ENCODE measurements around the gene SMIM35. TPM values are rescaled to one million over a fixed set of nuclear protein-coding genes. Genes with fewer than 3 reads are reported as not detected.

The SMIM35 gene
- total RNA-seq, 2 experiments from 2014 or later, result not detected

DNA sequence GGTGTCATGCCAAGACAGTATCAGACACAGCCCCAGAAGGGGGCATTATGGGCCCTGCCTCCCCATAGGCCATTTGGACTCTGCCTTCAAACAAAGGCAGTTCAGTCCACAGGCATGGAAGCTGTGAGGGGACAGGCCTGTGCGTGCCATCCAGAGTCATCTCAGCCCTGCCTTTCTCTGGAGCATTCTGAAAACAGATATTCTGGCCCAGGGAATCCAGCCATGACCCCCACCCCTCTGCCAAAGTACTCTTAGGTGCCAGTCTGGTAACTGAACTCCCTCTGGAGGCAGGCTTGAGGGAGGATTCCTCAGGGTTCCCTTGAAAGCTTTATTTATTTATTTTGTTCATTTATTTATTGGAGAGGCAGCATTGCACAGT is 85.9 kb downstream of the SMIM35 start:
- CTCF ChIA-PET, result interaction anchor here (1.4 to 5.9 kb wide), 7 partner anchors 13 to 192 kb away, joined by 3 to 26 read pairs (median 6); no protein-coding TSS in a partner anchor
- no peak overlapping the region for H3K4me3 Mint-ChIP-seq
- H3K36me3 Mint-ChIP-seq (ENCODE audit: low read depth), result peaks cover 21% of the 10 kb centered on the region

DNA sequence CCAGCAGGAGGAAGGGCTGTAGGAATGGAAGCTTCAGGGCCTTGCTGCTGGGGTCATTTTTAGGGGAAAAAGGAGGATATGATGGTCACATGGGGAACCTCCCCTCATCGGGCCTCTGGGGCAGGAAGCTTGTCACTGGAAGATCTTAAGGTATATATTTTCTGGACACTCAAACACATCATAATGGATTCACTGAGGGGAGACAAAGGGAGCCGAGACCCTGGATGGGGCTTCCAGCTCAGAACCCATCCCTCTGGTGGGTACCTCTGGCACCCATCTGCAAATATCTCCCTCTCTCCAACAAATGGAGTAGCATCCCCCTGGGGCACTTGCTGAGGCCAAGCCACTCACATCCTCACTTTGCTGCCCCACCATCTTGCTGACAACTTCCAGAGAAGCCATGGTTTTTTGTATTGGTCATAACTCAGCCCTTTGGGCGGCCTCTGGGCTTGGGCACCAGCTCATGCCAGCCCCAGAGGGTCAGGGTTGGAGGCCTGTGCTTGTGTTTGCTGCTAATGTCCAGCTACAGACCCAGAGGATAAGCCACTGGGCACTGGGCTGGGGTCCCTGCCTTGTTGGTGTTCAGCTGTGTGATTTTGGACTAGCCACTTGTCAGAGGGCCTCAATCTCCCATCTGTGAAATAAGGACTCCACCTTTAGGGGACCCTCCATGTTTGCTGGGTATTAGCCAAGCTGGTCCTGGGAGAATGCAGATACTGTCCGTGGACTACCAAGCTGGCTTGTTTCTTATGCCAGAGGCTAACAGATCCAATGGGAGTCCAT is 86.5 kb downstream of the SMIM35 start:
- CTCF ChIA-PET, result interaction anchor here (1.4 to 5.9 kb wide), 6 partner anchors 12 to 191 kb away, joined by 3 to 26 read pairs (median 6); no protein-coding TSS in a partner anchor
- Mint-ChIP-seq H3K36me3 (ENCODE audit: low read depth) (peaks cover 26% of the 10 kb centered on the region), H3K27me3 (ENCODE audit: low read depth) (no peaks in the 10 kb centered on the region), H3K4me3 (no peak overlapping the region), H3K27ac (no peak overlapping the region), H3K9me3 (peaks cover 4% of the 10 kb centered on the region), H3K4me1 (ENCODE audit: low read depth) (peaks cover 63% of the 10 kb centered on the region)
- DNase-seq, result no peak
- intact Hi-C loops (cut with micrococcal nuclease), result loop anchor here (5.0 kb wide), 1 partner anchor 217 kb away; no protein-coding TSS in a partner anchor

More for the DNA sequence above, 85.9 kb downstream of the SMIM35 start:
- Mint-ChIP-seq H3K27ac (no peak overlapping the region), H3K4me1 (ENCODE audit: low read depth) (peaks cover 63% of the 10 kb centered on the region), H3K27me3 (ENCODE audit: low read depth) (no peaks in the 10 kb centered on the region), H3K9me3 (peaks cover 4% of the 10 kb centered on the region)
- intact Hi-C loops (cut with micrococcal nuclease), result loop anchor here (5.0 kb wide), 1 partner anchor 216 kb away; no protein-coding TSS in a partner anchor
- no peak for DNase-seq

DNA sequence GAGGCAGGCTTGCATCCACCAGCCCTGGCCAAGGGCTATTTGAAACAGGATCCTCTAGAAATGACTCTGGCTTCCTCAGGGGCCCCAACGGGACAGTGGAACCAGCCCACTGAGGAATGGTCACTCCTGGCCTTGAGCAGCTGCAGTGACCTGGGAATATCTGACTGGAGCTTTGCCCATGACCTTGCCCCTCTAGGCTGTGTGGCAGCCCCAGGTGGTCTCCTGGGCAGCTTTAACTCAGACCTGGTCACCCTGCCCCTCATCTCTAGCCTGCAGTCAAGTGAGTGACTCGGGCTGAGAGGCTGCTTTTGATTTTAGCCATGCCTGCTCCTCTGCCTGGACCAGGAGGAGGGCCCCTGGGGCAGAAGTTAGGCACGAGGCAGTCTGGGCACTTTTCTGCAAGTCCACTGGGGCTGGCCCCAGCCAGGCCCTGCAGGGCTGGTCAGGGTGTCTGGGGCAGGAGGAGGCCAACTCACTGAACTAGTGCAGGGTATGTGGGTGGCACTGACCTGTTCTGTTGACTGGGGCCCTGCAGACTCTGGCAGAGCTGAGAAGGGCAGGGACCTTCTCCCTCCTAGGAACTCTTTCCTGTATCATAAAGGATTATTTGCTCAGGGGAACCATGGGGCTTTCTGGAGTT is 87.3 kb downstream of the SMIM35 start:
- Mint-ChIP-seq H3K36me3 (ENCODE audit: low read depth) (peaks cover 29% of the 10 kb centered on the region), H3K4me3 (no peak overlapping the region), H3K4me1 (ENCODE audit: low read depth) (peaks cover 59% of the 10 kb centered on the region), H3K27ac (no peak overlapping the region), H3K27me3 (ENCODE audit: low read depth) (no peaks in the 10 kb centered on the region), H3K9me3 (peaks cover 4% of the 10 kb centered on the region)
- CTCF ChIA-PET, result interaction anchor here (1.4 to 5.9 kb wide), 5 partner anchors 12 to 190 kb away, joined by 3 to 26 read pairs (median 5); no protein-coding TSS in a partner anchor
- intact Hi-C loops (cut with micrococcal nuclease), result no loop called here
- DNase-seq, result no peak

DNA sequence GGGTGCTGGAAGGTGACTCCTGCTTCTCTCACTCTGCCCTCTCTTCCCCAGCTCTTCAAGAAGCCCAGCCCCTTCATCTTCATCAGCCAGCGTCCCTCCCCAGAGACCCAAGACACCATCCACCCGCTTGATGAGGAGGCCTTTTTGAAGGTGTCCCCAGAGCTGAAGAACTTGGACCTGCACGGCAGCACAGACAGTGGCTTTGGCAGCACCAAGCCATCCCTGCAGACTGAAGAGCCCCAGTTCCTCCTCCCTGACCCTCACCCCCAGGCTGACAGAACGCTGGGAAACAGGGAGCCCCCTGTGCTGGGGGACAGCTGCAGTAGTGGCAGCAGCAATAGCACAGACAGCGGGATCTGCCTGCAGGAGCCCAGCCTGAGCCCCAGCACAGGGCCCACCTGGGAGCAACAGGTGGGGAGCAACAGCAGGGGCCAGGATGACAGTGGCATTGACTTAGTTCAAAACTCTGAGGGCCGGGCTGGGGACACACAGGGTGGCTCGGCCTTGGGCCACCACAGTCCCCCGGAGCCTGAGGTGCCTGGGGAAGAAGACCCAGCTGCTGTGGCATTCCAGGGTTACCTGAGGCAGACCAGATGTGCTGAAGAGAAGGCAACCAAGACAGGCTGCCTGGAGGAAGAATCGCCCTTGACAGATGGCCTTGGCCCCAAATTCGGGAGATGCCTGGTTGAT is 88.0 kb downstream of the SMIM35 start:
- Mint-ChIP-seq H3K9me3 (peaks cover 4% of the 10 kb centered on the region), H3K27me3 (ENCODE audit: low read depth) (no peaks in the 10 kb centered on the region), H3K36me3 (ENCODE audit: low read depth) (peaks cover 33% of the 10 kb centered on the region), H3K4me3 (no peak overlapping the region), H3K27ac (no peak overlapping the region), H3K4me1 (ENCODE audit: low read depth) (peaks cover 55% of the 10 kb centered on the region)
- CTCF ChIA-PET, result interaction anchor here (1.2 to 5.9 kb wide), 4 partner anchors 10 to 189 kb away, joined by 3 to 26 read pairs (median 4); no protein-coding TSS in a partner anchor
- intact Hi-C loops (cut with micrococcal nuclease), result loop anchor here (1.0 kb wide), 3 partner anchors 12 to 47 kb away; no protein-coding TSS in a partner anchor
- DNase-seq, result no peak

DNA sequence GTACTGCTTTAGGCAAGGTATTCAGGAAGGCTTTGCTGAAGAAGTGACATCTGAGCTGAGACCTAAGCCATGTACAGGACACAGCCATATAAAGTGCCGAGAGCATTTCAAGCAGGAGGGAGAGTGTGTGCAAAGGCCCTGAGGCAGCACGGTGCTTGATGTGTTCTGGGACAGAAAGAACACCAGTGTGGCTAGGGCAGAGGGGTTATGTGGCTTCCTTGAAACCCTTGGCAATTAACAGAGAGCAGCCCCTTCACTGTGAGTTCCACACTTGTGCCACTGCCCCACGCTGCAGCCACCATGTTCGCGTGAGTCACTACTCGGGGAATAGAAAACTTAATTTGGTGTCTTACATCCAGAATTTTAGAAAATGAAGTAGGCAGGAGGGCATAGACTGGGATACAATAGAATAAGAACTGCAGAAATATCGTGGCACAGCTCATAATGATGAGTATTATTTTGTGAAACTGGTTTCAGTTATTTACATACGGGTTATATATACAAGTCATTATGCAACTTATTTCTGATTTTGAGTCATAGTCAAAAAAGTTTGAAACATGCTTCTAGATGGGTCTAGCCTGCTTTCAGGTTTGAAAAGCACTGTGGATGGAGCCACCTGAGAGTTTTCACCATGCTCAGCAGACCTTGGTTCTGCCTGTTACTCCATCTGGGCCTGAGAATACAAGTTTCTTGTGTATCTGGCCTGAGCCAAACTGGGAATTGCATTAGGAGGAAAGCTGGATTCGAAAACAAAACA is 88.8 kb downstream of the SMIM35 start:
- Mint-ChIP-seq H3K9me3 (peaks cover 4% of the 10 kb centered on the region), H3K27me3 (ENCODE audit: low read depth) (no peaks in the 10 kb centered on the region), H3K4me1 (ENCODE audit: low read depth) (peaks cover 54% of the 10 kb centered on the region), H3K27ac (peak overlapping the region; percentile 27), H3K36me3 (ENCODE audit: low read depth) (peaks cover 36% of the 10 kb centered on the region), H3K4me3 (no peak overlapping the region)
- DNase-seq, result peak; percentile 42
- intact Hi-C loops (cut with micrococcal nuclease), result loop anchor here (1.0 kb wide), 3 partner anchors 11 to 48 kb away; no protein-coding TSS in a partner anchor
- CTCF ChIA-PET, result interaction anchor here (0.7 to 5.9 kb wide), 5 partner anchors 9 to 188 kb away, joined by 3 to 26 read pairs (median 3); no protein-coding TSS in a partner anchor

DNA sequence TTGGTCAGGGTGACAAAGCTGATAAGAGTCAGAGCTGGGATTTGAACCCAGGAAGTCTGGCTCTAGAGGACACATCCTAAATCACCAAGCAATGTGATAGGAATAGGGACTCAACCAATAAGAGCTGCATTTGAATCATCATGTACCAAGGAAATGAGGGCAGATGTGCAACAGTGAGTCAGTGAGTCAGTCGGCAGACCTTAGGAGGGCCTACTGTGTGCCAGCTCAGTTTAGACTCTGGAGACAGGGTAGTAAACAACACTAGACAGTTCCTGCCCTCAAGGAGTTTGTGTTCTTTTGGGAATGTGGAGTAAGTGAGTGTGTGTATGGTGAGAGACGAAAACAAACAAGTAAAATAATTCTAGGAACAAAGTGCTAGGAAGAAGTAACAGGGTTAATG is 89.4 kb downstream of the SMIM35 start:
- Mint-ChIP-seq H3K36me3 (ENCODE audit: low read depth) (peaks cover 41% of the 10 kb centered on the region), H3K9me3 (peaks cover 4% of the 10 kb centered on the region), H3K4me3 (no peak overlapping the region), H3K27me3 (ENCODE audit: low read depth) (no peaks in the 10 kb centered on the region), H3K4me1 (ENCODE audit: low read depth) (peaks cover 54% of the 10 kb centered on the region), H3K27ac (no peak overlapping the region)
- CTCF ChIA-PET, result interaction anchor here (0.6 to 5.9 kb wide), 8 partner anchors 8 to 55 kb away, joined by 3 to 26 read pairs (median 4); partner anchors contain the start of gene IL10RA
- intact Hi-C loops (cut with micrococcal nuclease), result no loop called here
- peak; percentile 25 for DNase-seq

DNA sequence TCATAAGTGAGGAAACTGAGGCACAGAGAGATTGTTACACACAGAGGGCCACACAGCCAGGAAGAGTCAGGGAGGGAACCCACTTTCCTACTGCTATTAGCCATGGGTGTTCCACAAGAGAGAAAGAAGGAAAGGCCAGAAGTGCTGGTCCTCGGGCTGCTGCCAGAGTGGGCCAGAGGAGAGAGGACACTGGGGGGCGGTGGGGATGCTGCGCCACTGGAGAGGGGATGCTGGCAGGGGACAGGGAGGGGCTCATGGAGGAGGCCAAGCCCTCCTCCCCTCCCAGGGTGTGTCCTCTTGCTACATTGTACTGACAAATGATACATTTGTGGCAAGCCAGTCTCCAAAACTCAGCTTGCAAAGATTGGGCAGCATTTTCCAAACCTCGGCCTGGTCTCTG is 90.7 kb downstream of the SMIM35 start:
- H3K4me3 Mint-ChIP-seq, result no peak overlapping the region
- intact Hi-C loops (cut with micrococcal nuclease), result no loop called here
- H3K4me1 Mint-ChIP-seq (ENCODE audit: low read depth), result peaks cover 53% of the 10 kb centered on the region
- no peaks in the 10 kb centered on the region for H3K27me3 Mint-ChIP-seq (ENCODE audit: low read depth)
- DNase-seq, result peak; percentile 2
- H3K9me3 Mint-ChIP-seq, result peaks cover 4% of the 10 kb centered on the region
- CTCF ChIA-PET, result interaction anchor here (1.1 to 1.9 kb wide), 5 partner anchors 9 to 57 kb away, joined by 3 to 7 read pairs (median 5); partner anchors contain the start of gene IL10RA
- no peak overlapping the region for H3K27ac Mint-ChIP-seq
- H3K36me3 Mint-ChIP-seq (ENCODE audit: low read depth), result peaks cover 44% of the 10 kb centered on the region

DNA sequence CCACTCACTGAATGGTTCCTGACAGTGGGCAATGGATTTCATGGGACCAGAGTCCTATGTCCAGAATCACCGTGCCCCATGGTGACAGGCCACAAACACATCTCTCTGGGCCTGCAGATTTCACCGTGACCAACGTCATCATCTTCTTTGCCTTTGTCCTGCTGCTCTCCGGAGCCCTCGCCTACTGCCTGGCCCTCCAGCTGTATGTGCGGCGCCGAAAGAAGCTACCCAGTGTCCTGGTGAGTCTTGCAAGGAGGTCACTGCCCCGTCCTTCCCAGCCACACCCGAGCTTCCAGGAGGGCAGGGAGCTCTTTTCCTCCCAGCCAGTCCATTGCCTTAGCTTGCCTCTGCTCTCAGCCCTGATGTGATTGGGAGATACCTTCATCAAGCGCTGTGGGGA is 91.3 kb downstream of the SMIM35 start:
- intact Hi-C loops (cut with micrococcal nuclease), result no loop called here
- Mint-ChIP-seq H3K4me3 (no peak overlapping the region), H3K27me3 (ENCODE audit: low read depth) (no peaks in the 10 kb centered on the region), H3K9me3 (peaks cover 4% of the 10 kb centered on the region), H3K4me1 (ENCODE audit: low read depth) (peaks cover 56% of the 10 kb centered on the region), H3K36me3 (ENCODE audit: low read depth) (peaks cover 44% of the 10 kb centered on the region), H3K27ac (no peak overlapping the region)
- CTCF ChIA-PET, result interaction anchor here (1.2 to 1.9 kb wide), 2 partner anchors 49 to 57 kb away, joined by 4 to 7 read pairs; no protein-coding TSS in a partner anchor
- DNase-seq, result no peak

DNA sequence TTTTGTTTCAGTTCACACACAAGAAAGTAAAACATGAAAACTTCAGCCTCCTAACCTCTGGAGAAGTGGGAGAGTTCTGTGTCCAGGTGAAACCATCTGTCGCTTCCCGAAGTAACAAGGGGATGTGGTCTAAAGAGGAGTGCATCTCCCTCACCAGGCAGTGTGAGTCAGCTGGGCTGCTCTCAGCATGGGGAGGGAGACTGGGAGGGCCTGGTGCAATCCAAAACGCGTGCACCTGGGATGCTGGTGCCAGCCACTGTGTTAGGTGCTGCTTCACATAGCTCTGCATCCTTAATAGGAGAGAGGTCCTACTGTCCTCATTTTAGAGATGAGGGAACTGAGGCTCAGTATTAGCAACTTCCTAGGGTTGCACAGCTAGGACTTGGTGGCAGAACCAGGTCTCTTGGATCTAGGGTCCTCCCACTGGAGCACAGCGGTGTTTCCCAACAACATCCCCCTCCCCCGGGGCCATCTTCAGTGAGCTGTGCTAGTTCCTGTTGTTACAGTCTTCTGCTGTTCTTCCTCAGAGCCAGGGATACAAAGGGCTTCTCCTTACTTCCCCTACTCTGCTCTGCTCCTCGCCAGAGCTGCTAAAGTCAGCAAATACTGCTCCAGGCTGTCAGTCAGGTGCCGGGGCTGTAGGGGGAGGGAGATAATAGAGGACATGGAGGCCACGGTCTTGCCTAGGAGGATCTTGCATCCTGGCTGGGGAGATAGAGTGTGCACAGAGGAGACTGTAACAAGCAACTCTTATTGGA is 92.6 kb downstream of the SMIM35 start:
- CTCF ChIA-PET, result interaction anchor here (1.4 to 1.9 kb wide), 2 partner anchors 47 to 59 kb away, joined by 3 to 7 read pairs; no protein-coding TSS in a partner anchor
- no peak overlapping the region for H3K27ac Mint-ChIP-seq
- peaks cover 63% of the 10 kb centered on the region for H3K4me1 Mint-ChIP-seq (ENCODE audit: low read depth)
- peaks cover 47% of the 10 kb centered on the region for H3K36me3 Mint-ChIP-seq (ENCODE audit: low read depth)
- H3K27me3 Mint-ChIP-seq (ENCODE audit: low read depth), result no peaks in the 10 kb centered on the region
- intact Hi-C loops (cut with micrococcal nuclease), result no loop called here
- no peak overlapping the region for H3K4me3 Mint-ChIP-seq
- no peak for DNase-seq
- H3K9me3 Mint-ChIP-seq, result peaks cover 4% of the 10 kb centered on the region

DNA sequence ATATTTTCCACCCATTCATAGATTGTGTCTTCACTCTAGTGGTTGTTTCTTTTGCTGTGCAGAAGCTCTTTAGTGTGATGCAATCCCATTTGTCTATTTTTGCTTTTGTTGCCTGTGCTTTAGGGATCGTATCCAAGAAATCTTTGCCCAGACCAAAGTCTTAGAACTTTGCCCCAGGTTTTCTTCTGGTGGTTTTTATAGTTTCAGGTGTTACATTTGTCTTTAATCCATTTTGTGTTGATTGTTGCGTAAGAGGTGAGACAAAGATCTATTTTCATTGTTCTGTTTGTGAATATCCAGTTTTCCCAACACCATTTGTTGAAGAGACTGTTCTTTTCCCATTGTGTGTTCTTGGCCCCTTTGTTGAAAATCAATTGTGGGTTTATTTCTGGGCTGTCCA is 94.1 kb downstream of the SMIM35 start:
- peaks cover 67% of the 10 kb centered on the region for H3K4me1 Mint-ChIP-seq (ENCODE audit: low read depth)
- H3K36me3 Mint-ChIP-seq (ENCODE audit: low read depth), result peaks cover 52% of the 10 kb centered on the region
- intact Hi-C loops (cut with micrococcal nuclease), result no loop called here
- no peaks in the 10 kb centered on the region for H3K27me3 Mint-ChIP-seq (ENCODE audit: low read depth)
- DNase-seq, result no peak
- no peak overlapping the region for H3K4me3 Mint-ChIP-seq
- H3K9me3 Mint-ChIP-seq, result peaks cover 3% of the 10 kb centered on the region
- no peak overlapping the region for H3K27ac Mint-ChIP-seq
- CTCF ChIA-PET, result interaction anchor here (1.4 kb wide), 1 partner anchor 61 kb away, joined by 3 read pairs; no protein-coding TSS in a partner anchor

DNA sequence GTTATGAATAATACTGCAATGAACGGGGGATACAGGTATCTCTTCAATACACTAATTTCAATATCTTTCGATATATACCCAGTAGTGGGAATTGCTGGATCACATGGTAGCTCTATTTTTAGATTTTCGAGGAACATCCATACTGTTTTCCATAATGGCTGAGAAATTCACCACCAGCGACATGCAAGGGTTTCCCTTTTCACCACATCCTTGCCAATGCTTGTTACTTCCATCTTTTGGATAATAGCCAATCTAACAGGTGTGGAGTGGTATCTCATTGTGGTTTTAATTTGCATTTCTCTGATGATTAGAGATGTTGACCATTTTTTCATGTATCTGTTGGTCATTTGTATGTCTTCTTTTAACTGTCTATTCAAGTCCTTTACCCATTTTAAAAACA is 94.6 kb downstream of the SMIM35 start:
- CTCF ChIA-PET, result interaction anchor here (1.3 kb wide), 1 partner anchor 61 kb away, joined by 3 read pairs; no protein-coding TSS in a partner anchor
- peaks cover 67% of the 10 kb centered on the region for H3K4me1 Mint-ChIP-seq (ENCODE audit: low read depth)
- H3K9me3 Mint-ChIP-seq, result no peaks in the 10 kb centered on the region
- no peak overlapping the region for H3K27ac Mint-ChIP-seq
- H3K27me3 Mint-ChIP-seq (ENCODE audit: low read depth), result no peaks in the 10 kb centered on the region
- H3K4me3 Mint-ChIP-seq, result no peak overlapping the region
- intact Hi-C loops (cut with micrococcal nuclease), result no loop called here
- DNase-seq, result no peak
- H3K36me3 Mint-ChIP-seq (ENCODE audit: low read depth), result peaks cover 47% of the 10 kb centered on the region
